Activated CD4-positive, alpha-beta T cell treated with anti-CD3 and anti-CD28 coated beads, Interleukin-2, amount 50 U/mL, for 48 hours (primary cell): ENCODE results near the gene ANO9.

ENCODE experiments used
- DNase-seq, 2 experiments: peaks; one replicate each; pipeline ENCODE4 v3.0.0-alpha.2; 2020

The ANO9 gene

DNA sequence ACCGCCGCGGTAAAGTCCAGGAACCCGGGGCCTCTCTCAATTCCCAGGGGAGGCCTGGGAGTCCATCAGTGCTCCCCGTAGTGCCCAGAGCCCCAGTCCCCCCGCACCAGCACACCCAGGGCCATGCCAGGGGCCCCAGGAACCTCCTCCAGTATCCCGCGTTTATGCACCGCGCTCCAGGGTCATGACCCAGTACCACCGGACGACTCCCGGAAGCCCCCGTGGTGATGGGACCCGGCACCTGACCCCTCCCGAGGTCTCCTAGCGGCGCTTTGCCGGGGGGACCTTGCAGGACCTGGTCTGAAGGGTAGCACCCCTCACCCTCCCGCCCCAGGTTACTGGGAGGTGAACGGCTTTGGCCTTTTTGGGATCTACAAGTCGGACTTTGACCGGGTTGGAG, 61.3 kb downstream of the ANO9 start:
- DNase-seq: no peak

DNA sequence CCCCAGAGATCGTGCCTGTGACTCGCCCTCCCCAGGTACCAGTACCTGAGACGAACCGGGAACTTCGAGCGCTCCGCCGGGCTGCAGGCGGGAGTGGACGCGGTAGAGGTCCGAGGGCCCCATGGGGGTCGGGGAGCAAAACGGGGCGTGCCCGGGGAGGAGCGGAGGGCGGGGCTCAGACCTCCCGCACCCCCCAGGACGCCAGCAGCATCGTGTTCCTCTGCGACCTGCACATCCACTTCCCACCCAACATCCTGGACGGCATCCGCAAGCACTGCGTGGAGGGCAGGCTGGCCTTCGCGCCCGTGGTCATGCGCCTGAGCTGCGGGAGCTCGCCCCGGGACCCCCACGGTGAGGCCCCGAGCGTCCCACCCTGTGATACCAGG, 61.7 kb downstream of the ANO9 start:
- DNase-seq: no peak

DNA sequence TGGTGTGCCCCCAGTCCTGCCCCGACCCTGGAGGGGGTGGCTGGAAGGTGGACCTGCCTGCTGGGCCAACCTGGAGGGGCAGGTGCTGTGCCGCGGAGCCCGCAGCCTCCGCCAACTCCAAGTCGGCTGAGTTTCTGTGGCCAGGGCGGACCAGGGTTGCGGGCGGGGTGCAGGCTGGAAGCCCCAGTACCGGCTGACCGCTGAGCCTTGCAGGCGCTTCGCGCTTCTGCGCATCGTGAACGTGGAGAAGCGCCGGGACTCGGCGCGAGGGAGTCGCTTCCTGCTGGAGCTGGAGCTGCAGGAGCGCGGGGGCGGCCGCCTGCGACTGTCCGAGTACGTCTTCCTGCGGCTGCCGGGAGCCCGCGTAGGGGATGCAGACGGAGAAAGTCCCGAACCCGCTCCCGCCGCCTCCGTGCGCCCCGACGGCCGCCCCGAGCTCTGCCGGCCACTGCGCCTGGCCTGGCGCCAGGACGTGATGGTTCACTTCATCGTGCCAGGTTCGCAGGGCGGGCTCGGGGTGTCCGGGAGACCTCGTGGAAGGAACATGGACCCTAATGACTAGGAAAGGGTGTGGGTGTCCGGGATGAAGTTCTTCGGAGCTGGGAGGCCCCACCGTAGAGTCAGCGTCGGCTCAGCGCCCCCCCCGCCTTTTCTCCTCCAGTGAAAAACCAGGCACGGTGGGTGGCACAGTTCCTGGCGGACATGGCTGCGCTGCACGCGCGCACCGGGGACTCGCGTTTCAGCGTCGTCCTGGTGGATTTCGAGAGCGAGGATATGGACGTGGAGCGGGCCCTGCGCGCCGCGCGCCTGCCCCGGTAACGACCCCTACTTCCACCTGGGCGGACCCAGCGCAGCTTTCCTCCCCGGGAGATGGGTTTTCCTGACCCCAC, 62.4 kb downstream of the ANO9 start:
- no peak for DNase-seq

DNA sequence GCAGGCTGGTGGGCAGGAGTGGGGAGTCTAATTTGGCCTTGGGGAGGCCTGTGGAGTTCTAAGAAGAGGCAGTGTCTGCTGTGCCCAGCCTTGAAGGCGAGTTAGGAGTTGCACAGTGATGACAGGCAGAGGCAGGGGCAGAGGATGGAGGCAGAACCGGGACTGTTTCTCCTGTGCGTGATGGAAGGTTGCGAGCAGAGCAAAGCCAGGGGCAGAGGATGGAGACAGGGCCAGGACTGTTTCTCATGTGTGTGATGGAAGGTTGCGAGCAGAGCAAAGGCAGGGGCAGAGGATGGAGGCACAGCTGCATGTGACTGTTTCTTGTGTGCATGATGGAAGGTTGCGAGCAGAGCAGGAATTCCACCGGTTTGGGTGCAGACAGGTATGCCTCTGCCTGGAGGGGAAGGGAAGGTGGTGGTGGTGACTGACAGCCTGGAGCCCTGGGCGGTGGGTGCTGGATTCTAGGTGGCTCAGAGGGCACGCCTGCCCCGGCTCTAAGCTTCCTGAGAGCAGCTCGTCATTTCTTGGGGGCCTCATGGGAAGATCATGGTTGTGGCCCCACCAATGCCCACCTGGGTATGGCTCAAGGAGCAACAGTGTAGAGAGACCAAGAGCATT, 63.8 kb downstream of the ANO9 start:
- no peak for DNase-seq

DNA sequence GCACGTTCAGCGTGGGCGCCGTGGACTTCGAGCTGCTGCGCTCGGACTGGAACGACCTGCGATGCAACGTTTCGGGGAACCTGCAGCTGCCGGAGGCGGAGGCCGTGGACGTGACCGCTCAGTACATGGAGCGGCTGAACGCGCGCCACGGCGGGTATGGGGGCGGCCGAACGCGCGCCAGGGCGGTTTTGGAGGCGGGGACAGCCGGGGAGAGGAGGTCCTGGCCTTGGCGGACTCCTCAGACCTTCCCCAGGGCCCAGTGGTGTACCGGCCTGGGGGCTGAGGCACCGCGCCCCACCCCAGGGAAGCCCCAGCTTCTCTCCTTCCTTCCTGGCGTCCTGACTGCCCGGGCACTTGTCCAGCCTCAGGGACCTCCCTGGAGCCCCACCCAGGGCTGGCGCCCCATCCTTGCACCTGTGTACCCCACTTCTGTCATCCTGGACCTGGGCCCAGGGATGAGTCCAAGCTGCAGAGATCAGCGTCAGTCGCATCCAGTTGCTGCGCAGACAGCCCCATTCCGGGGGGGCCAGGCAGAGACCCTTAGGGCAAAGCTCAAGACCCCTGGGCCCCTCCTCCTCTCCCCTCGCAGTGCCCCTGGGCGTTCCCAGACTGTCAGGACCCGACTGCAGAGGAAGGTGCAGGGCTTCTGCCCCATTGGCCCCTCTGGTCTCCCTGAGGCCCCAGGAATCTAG, 64.5 kb downstream of the ANO9 start:
- DNase-seq: no peak

DNA sequence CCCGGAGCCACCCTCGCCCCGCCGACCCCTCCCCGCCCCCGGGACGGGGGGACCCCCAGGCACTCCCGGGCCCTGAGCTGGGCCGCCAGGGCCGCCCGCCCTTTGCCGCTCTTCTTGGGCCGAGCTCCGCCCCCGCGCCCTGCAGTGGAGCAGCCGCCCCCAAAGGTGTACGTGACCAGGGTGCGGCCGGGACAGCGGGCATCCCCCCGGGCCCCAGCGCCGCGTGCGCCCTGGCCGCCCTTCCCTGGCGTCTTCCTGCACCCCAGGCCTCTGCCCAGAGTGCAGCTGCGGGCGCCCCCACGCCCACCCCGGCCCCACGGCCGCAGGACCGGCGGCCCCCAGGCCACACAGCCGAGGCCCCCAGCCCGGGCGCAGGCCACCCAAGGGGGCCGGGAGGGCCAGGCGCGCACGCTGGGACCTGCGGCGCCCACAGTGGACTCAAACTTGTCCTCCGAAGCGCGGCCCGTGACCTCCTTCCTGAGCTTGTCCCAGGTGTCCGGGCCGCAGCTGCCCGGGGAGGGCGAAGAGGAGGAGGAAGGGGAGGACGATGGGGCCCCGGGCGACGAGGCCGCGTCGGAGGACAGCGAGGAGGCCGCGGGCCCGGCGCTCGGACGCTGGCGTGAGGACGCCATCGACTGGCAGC, 65.2 kb downstream of the ANO9 start:
- DNase-seq: no peak

DNA sequence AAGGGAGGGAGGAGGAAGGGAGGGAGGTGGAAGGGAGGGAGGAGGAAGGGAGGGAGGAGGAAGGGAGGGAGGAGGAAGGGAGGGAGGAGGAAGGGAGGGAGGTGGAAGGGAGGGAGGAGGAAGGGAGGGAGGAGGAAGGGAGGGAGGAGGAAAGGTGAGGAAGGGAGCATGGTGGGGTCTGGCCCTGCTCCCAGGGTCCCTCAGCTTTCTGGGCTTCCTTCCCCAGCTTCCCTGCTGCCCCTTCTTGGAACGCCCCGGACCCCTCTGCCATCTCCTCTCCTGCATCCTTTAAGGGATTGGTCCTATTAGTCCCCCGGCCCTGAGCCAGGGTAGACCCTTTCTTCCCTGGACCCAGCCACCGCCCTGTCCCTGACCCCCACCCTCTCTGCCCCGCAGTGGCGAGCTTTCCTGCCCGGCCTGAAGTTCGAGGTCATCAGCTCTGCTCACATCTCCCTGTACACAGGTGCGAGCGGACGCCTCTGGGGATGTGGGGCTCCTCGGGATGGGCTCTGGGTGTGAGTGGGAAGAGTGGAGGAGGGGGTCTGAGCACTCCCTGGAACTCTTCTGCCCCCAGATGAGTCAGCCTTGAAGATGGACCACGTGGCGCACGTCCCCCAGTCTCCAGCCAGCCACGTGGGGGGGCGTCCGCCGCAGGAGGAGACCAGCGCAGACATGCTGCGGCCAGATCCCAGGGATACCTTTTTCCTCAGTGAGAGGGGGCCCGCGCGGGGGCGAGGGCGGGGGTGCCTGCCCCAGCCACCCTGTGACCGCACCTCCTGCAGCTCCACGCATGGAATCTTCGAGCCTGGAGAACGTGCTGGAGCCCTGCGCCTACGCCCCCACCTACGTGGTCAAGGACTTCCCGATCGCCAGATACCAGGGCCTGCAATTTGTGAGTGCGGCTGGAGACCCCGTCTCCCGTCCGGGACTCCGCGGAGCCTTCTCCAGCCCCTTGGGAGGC, 66.5 kb downstream of the ANO9 start:
- no peak for DNase-seq

DNA sequence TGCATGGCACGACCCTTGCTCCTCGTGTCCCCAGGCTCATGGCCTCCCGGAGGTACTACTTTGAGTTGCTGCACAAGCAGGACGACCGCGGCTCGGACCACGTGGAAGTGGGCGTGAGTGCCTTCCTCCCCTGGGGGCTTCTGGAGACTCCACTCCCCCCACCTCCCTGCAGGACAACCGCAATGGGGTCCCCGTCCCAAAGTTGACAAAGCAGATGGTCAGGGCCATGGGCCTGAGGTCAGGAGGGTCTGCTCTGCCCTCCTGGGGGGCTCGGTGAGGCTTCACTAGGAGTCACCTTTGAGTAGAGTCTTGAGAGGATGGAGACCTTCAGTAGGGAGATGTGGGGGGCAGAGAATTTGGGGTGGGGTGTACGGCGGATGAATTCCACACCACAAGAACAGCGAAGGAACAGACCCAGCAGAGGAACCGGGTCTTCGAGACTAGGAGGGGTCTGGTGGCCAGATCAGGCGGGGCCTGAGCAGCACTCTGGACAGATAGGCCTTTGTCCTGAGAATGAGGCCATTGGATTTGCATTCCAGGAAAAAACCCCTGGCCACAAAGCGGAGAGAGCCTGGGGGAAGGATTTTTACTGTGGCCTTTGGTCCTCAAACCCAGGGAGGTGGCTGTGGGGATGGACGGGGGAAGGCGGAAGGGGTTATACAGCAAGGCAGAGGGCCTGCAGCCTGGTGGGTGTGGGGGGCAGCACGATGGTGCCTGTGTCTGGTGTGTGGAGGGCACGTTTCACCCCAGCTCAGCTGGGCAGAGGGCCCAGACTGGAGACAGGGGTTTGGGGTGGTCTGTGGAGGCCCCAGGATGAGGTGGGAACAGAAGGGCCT, 67.9 kb downstream of the ANO9 start:
- no peak for DNase-seq

DNA sequence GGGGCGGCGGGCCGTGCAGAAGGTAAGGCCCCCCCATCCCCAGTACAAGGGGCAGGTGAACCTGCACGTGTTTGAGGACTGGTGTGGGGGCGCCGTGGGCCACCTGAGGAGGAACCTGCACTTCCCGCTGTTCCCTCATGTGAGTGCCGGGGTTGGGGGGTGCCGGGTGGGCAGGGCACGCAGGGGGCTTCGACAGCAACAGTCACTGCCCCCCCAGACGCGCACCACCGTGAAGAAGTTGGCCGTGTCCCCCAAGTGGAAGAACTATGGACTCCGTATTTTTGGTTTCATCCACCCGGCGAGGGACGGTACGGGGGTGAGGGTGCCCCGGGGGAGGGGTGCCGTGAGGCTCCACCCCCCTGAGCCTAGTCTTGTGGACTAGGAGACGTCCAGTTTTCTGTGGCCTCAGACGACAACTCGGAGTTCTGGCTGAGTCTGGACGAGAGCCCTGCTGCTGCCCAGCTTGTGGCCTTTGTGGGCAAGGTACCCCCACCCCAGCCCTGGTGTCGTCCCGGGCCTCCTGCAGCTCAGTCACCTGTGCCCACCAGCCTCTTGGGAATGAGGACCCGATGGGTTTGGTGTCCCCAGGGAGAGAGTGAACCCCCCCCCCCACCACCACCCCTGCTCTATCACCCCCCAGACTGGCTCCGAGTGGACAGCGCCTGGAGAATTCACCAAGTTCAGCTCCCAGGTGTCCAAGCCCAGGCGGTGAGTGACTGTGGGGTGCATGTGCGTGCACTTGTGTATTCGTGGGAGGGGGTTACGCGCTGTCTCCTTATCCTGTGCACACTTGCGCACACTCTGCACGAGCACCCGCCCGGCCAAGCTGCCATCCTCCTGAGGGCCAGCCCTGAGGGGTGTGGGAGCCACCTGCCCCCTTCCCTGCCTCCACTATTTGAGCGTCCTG, 68.7 kb downstream of the ANO9 start:
- DNase-seq: no peak

DNA sequence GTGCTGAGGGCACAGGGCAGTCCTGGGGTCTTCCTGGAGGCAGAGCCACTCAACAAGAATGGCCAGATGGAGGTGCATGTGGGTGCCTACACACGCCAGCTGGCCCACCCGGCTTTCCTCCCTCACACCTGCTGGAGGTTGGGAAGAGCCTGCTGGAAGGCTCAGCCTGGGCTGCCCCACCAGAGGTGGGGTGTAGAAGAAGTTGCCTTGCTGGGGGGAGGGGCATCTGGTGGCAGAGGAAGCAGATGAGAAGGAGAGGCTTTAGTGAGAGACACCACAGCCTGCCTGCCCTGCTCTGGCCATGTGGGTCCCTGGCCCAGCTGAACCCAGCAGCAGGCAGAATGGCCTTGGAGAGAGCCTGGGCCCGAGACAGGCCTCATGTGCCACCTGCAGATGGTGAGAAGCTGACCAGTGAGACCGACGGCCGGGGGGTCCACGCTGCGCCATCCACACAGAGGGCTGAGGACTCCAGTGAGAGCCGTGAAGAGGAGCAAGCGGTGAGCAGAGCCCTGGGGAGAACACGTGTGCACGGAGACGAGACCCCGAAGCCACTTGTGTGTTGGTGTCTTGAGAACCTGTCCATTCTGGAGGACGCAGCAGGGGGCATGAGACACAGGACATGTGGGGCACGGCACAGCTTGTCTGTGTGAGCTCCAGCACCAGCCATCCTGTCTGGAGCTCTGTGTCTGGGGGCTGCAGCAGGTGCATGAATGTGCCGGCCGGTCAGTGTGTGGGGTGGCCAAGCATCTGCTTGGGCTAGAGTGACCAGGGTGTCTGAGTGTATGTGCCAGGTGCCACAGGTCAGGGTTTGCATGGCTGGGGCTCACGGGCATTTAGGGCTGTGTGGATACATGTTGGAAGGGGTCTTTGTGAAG, 69.9 kb downstream of the ANO9 start:
- no peak for DNase-seq

DNA sequence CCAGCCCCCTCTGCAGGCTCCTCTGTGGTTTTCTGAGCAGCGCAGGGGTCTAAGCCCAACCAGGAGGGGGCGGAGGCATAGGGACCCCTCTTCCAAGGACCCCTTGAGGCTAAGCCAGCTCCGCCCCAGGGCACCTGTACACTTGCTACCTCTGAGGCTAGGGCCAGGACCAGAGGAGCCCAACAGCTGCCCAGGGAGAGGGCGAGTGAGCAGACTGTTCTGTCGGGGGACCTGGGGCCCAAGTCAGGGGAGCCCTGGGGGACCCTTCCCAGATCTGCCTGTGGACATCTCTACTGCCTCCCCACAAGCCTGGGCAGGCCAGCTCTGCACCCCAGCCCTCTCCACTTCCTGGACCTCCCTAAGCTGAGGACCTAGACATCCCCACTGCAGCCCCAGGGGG, 70.8 kb downstream of the ANO9 start:
- no peak for DNase-seq

DNA sequence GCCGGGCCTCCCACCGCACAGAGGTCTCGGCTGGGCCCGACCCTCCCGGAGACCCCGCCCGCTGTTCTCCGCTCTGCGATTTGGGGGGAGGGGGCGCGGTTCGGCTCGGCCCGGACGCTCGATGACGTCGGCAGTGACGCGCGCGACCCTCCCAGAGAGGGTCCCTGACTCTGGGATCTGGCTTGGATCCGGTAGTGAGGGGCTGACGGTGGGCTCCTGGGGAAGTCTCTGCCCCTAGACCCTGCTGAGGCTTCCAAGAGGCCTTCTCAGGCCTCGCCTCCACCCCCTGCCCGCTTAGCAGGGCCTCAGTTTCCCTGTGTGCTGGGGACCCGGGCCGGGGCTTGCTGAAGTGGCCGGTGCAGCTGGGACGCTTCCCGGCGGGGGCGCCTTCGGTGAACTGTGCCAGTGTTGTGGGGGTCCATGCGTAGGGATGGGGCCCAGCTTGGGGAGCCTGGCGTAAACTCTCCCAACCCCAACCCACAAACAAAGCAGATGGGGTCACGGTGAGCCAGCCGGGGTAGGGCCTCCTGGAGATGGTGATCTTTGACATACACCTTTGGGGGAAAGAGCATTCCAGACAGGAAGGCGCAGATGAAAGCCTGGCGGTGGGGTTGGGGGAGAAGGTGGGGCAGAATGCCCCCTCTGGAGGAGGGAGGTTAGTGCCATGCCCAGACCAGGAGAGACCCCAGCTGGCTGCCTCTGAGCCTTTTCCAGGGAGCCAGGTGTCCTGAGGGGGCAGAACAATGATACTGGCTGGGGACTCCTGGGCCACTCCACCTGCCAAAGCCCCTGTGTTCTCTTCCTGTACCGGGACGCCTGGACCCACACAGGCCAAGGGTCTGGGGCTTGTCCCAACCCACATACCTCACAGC, 71.5 kb downstream of the ANO9 start:
- no peak for DNase-seq

DNA sequence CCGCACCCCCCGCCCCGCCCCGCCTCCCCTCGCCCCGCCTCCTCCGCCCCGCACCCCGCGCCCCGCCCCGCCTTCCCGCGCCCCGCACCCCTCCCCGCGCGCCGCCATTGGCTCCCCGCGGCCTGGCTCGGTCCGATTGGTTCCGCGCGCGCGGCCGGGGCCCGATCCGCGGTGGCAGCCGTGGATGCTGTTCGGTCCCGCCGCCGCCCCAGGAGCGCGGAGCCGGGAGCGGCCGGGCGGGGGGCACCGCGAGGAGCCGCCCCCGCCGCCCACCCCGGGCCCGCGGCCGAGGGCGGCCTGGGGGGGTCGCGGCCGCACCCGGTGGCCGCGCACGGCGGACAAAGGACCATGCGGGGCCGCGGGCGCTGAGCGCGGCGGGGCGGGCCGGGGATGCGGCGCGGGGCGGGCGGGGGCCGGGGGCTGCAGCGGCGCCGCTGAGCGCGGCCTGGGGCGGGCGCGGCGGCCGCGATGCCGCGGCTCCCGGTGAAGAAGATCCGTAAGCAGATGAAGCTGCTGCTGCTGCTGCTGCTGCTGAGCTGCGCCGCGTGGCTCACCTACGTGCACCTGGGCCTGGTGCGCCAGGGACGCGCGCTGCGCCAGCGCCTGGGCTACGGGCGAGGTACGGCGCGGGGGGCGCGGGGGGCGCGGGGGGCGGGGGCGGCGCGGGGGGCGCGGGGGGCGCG, 72.3 kb downstream of the ANO9 start, which contains the start of gene B4GALNT4:
Gene B4GALNT4, plus strand, starts transcription at position 164 of the 683 bp plus-strand sequence. Its CDS starts 305 bp downstream, at position 469.
- DNase-seq: peak; percentile 26 to 33

DNA sequence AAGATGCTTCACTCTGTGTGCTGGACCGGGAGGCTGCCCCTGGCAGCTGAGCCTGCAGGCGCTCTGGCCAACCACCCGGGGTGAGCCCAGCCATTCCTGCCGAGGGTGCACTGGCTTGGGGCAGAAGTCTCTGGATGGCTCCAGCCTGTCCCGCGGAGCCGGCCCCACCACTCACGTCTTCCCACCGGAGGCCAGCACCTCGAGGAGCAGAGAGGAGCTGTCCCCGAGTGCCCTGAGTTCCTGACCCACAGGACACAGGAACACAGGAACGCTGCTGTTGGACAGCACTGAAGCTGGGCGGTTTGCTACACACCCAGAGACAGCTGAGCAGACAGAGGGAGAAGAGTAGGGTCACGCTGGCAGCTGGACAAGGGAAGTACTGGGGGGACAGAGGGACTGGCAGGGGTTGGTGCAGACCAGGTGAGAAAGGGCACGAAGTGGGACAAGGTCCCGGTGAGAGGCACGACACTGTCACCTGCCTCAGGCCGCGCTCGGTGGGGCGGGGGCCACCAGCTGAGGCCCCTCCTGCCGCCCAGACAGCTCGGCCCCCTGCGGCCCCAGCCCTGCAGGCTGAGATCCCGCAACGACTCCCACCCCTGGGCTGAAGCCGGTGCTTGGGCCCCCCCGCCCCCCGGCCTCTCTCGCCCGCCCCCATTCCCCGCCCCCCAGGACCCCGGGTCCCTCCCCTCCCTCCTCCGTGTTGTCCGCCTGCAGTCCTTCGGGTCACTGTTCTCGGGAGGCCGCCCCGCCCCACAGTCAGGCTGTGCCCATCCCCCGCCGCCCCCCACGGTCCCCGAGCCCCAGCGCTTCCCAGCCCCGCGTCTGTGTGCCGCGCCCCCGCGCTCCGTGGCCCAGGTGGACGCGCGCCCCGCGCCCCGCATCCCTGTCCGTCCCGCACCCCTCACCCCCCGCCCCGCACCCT, 73.1 kb downstream of the ANO9 start:
- no peak for DNase-seq

DNA sequence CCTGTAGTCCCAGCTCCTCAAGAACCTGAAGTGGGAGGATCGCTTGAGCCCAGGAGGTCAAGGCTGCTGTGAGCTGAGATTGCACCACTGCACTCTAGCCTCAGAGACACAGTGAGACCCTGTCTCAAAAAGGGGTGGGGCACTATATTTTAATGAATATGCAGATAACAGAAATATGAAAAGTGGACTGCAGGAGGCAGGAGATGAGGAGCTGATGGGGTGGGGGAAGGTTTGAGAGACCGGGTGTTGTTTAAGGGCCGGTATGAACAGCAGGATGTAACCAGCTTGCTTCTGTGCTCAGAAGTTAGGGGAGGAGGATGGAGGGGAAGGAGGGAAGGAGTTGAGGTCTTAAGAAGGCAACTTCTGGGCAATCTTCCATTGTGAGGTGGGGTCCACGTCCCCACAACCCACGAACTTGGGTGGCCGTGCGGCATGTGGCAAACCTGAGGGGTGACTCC, 73.8 kb downstream of the ANO9 start:
- no peak for DNase-seq
